Sciatic nerve (tissue), 2 donors: ENCODE data around the gene SLC17A5. TPM values are rescaled to one million over a fixed set of nuclear protein-coding genes. Genes with fewer than 3 reads are reported as not detected.
A peak's percentile ranks its signal among the peaks of the same experiment; 100 is the strongest.

Experiments
- ATAC-seq: fragments of 200-7000 bp; cut with Tn5 transposase; one replicate; pipeline ENCODE4 v1.9.1; 2020; ENCODE audit warnings: mild to moderate bottlenecking, moderate library complexity
- DNase-seq: peaks from one replicate; pipeline ENCODE4 v3.0.0-alpha.2; 2020; ENCODE audit warnings: low spot score
- intact Hi-C: fragments of 100-400 bp; cut with DNase I; formaldehyde crosslinking; loops from one replicate; pipeline ENCODE4 v1.14.2; 2022
- total RNA-seq: library from RNA; stranded (reverse); fragmentation: NEBNext Ultra II Directional; extraction: Animal tissue kit (Norgen Biotek cat#: 25700); gene quantifications from one replicate; pipeline ENCODE4 v1.2.1, GENCODE V29; 2021
- donor health status: DM: no; HTN: no; CAD: no.
- donor health status: DM: no; HTN: no; CAD: no.

The SLC17A5 gene
- total RNA-seq, 1 donor from 2014 or later = 13.6 TPM

- ATAC-seq (no peak), DNase-seq (no peak)
- intact Hi-C loops = loop anchor here (10.0 kb wide), 1 partner anchor 63 kb away; no protein-coding TSS in a partner anchor
These were observed 18.3 kb upstream of the SLC17A5 start for GRCh38 chr6:73671911-73672685.

GRCh38 chr6:73669005-73669404, 15.2 kb upstream of the SLC17A5 start:
- DNase-seq = no peak
- no peak for ATAC-seq
- intact Hi-C loops = no loop called here

- intact Hi-C loops = no loop called here
- ATAC-seq (no peak), DNase-seq (no peak)
These were observed 14.0 kb upstream of the SLC17A5 start for GRCh38 chr6:73667798-73668197.

- ATAC-seq = no peak
- intact Hi-C loops = no loop called here
- no peak for DNase-seq
These were observed 12.6 kb upstream of the SLC17A5 start for GRCh38 chr6:73666393-73666792.

- DNase-seq = no peak
- intact Hi-C loops = no loop called here
- ATAC-seq = no peak
These were observed 12.0 kb upstream of the SLC17A5 start for GRCh38 chr6:73665686-73666319.

- ATAC-seq (no peak), DNase-seq (no peak)
- intact Hi-C loops = no loop called here
These were observed 10.9 kb upstream of the SLC17A5 start for GRCh38 chr6:73664701-73665100.

GRCh38 chr6:73657201-73657600, 3.4 kb upstream of the SLC17A5 start:
- no peak for ATAC-seq
- intact Hi-C loops = no loop called here
- DNase-seq = no peak

- no peak for ATAC-seq
- intact Hi-C loops = no loop called here
- DNase-seq = no peak
These were observed 2.8 kb upstream of the SLC17A5 start for GRCh38 chr6:73656531-73657145.

- DNase-seq = no peak
- intact Hi-C loops = no loop called here
- no peak for ATAC-seq
These were observed 1.6 kb upstream of the SLC17A5 start for GRCh38 chr6:73655341-73655917.

GRCh38 chr6:73652637-73653570, 888 bp downstream of the SLC17A5 start:
- ATAC-seq (peak; percentile 23), DNase-seq (peak; percentile 74)
- intact Hi-C loops = no loop called here

- no peak for ATAC-seq
- intact Hi-C loops = no loop called here
- no peak for DNase-seq
These were observed 4.0 kb downstream of the SLC17A5 start for GRCh38 chr6:73649783-73650182.

GRCh38 chr6:73648166-73648565, 5.6 kb downstream of the SLC17A5 start:
- intact Hi-C loops = no loop called here
- DNase-seq = no peak
- no peak for ATAC-seq

- intact Hi-C loops = no loop called here
- peak; percentile 38 for ATAC-seq
- no peak for DNase-seq
These were observed 8.7 kb downstream of the SLC17A5 start for GRCh38 chr6:73644941-73645591.

- no peak for ATAC-seq
- intact Hi-C loops = no loop called here
- no peak for DNase-seq
These were observed 9.8 kb downstream of the SLC17A5 start for GRCh38 chr6:73644030-73644429.

GRCh38 chr6:73642530-73642929, 11.3 kb downstream of the SLC17A5 start:
- ATAC-seq (no peak), DNase-seq (no peak)
- intact Hi-C loops = no loop called here

GRCh38 chr6:73640179-73640750, 13.5 kb downstream of the SLC17A5 start:
- no peak for DNase-seq
- intact Hi-C loops = no loop called here
- no peak for ATAC-seq

GRCh38 chr6:73639040-73639439, 14.8 kb downstream of the SLC17A5 start:
- DNase-seq (no peak), ATAC-seq (no peak)
- intact Hi-C loops = no loop called here

- ATAC-seq = no peak
- no peak for DNase-seq
- intact Hi-C loops = no loop called here
These were observed 16.4 kb downstream of the SLC17A5 start for GRCh38 chr6:73637404-73637803.
